LNCAP (cell line): ENCODE measurements around the gene RBP7.

Source experiments
- CTCF ChIP-seq: fragments of 450-650 bp; IDR thresholded peaks from 2 replicates; pipeline ENCODE4 v1.5.1; 2017; ENCODE audit warnings: mild to moderate bottlenecking

The RBP7 gene

GRCh38 chr1:9990944-9991343 is 6.1 kb upstream of the RBP7 start:
- no peak for TF ChIP-seq CTCF

- TF ChIP-seq CTCF = no peak
Measured at GRCh38 chr1:9992910-9993309, 4.1 kb upstream of the RBP7 start.

- no peak for TF ChIP-seq CTCF
Measured at GRCh38 chr1:9993561-9994075, 3.4 kb upstream of the RBP7 start.

- no peak for TF ChIP-seq CTCF
Measured at GRCh38 chr1:10001016-10001665, 4.1 kb downstream of the RBP7 start.

GRCh38 chr1:10007169-10007568 is 10.1 kb downstream of the RBP7 start:
- TF ChIP-seq CTCF = no peak

- TF ChIP-seq CTCF = no peak
Measured at GRCh38 chr1:10014016-10014415, 17.0 kb downstream of the RBP7 start.

GRCh38 chr1:10019561-10019960 is 22.5 kb downstream of the RBP7 start:
- no peak for TF ChIP-seq CTCF

- no peak for TF ChIP-seq CTCF
Measured at GRCh38 chr1:10020086-10020485, 23.1 kb downstream of the RBP7 start.
